ENCODE results near the gene TADA2B. TPM values are rescaled to one million over a fixed set of nuclear protein-coding genes. Genes with fewer than 3 reads are reported as not detected.

The TADA2B gene
- total and polyA plus RNA-seq, 9 of the 15 experiments (the other 6 are each of a cell fraction or from before 2014, with no cell fraction given): 0.55 to 12.2 (median 7.5) TPM

DNA sequence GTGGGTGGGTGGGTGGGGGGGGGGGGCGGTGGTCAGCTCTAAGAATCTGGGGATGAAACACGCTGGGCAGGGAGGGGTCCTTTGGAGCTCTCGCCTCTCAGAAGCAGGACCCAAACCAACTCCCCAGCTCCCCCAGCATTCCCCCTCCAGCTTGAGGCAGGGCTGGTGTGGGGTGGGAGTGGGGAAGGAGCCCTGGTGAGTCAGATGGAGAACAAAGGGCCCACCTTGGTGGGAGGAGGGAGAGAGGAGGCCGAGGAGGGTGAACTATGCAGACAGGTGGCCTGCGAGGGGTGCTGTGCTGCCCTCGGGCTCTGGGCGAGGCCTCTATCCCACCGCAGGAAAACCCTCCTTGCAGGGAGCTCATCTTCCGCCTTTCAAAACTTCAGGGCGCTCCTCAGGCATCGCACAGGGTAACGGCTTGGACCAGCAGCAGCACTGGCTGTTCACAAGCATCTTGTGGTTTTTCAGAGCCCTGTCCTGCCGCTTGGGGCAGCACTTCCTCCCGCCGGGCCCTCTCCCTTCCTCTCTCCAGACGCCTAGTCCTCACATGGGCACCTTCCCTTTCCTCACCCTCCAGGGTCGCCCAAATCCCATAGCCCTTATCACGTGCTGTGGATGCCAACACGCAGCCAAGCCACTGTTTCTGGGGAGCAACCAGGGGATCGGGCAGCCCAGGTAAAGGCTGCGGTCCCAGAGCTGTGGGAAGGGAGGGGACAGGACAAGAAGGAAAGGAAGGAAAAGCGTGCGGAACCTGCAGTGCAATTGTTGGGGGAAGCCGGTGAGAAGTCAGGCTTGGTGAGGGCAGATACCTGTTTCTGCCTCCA lies 58.7 kb downstream of the TADA2B start (continued):
- TF ChIP-seq, protein P1, sequence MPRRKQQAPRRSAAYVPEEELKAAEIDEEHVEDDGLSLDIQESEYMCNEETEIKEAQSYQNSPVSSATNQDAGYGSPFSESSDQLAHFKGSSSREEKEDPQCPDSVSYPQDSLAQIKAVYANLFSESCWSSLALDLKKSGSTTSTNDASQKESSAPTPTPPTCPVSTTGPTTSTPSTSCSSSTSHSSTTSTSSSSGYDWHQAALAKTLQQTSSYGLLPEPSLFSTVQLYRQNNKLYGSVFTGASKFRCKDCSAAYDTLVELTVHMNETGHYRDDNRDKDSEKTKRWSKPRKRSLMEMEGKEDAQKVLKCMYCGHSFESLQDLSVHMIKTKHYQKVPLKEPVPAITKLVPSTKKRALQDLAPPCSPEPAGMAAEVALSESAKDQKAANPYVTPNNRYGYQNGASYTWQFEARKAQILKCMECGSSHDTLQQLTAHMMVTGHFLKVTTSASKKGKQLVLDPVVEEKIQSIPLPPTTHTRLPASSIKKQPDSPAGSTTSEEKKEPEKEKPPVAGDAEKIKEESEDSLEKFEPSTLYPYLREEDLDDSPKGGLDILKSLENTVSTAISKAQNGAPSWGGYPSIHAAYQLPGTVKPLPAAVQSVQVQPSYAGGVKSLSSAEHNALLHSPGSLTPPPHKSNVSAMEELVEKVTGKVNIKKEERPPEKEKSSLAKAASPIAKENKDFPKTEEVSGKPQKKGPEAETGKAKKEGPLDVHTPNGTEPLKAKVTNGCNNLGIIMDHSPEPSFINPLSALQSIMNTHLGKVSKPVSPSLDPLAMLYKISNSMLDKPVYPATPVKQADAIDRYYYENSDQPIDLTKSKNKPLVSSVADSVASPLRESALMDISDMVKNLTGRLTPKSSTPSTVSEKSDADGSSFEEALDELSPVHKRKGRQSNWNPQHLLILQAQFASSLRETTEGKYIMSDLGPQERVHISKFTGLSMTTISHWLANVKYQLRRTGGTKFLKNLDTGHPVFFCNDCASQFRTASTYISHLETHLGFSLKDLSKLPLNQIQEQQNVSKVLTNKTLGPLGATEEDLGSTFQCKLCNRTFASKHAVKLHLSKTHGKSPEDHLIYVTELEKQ (CRISPR knock-in tag; IDR thresholded peaks at IDR 0.05): no peak
- TF ChIP-seq SP2 (IDR thresholded peaks at IDR 0.05; ENCODE audit: extremely low read depth, low read depth, low read length, poor library complexity, severe bottlenecking) (no peak), CTBP1 (IDR thresholded peaks at IDR 0.05; ENCODE audit: borderline replicate concordance) (peak; percentile 79; the same call in 1 of the 2 replicates), MTA3 (IDR thresholded peaks at IDR 0.05; ENCODE audit: borderline replicate concordance) (peak; percentile 54; the same call in 1 of the 2 replicates), POLR2A (conservative IDR thresholded peaks at IDR 0.05) (no peak), ESRRA (IDR thresholded peaks at IDR 0.05; ENCODE audit: borderline replicate concordance, low read depth) (peak; percentile 86; the same call in 1 of the 2 replicates), MAFK (IDR thresholded peaks at IDR 0.05; ENCODE audit: low read length) (no peak), MAFF (IDR thresholded peaks at IDR 0.05; ENCODE audit: low read length) (no peak), ZC3H11A (IDR thresholded peaks at IDR 0.05; ENCODE audit: low read depth, low read length) (0 out of 2 replicates have a peak, but pooled peaks have one; percentile 27), GABPB2 (CRISPR knock-in tag; conservative IDR thresholded peaks at IDR 0.05) (no peak), CXXC5 (CRISPR knock-in tag; IDR thresholded peaks at IDR 0.05) (no peak), SNIP1 (IDR thresholded peaks at IDR 0.05; ENCODE audit: low read depth) (no peak), ESRRB (CRISPR knock-in tag; IDR thresholded peaks at IDR 0.05; ENCODE audit: borderline replicate concordance) (no peak), SETDB1 (IDR thresholded peaks at IDR 0.05; ENCODE audit: low read length) (no peak), ZNF217 (CRISPR knock-in tag; IDR thresholded peaks at IDR 0.05) (no peak), HSF4 (CRISPR knock-in tag; IDR thresholded peaks at IDR 0.05; ENCODE audit: borderline replicate concordance) (no peak), HNRNPL (IDR thresholded peaks at IDR 0.05; ENCODE audit: low read depth, low read length) (no peak)
- TF ChIP-seq, protein P2, sequence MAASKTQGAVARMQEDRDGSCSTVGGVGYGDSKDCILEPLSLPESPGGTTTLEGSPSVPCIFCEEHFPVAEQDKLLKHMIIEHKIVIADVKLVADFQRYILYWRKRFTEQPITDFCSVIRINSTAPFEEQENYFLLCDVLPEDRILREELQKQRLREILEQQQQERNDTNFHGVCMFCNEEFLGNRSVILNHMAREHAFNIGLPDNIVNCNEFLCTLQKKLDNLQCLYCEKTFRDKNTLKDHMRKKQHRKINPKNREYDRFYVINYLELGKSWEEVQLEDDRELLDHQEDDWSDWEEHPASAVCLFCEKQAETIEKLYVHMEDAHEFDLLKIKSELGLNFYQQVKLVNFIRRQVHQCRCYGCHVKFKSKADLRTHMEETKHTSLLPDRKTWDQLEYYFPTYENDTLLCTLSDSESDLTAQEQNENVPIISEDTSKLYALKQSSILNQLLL (CRISPR knock-in tag; IDR thresholded peaks at IDR 0.05; ENCODE audit: borderline replicate concordance): no peak
- TF ChIP-seq, protein P3, sequence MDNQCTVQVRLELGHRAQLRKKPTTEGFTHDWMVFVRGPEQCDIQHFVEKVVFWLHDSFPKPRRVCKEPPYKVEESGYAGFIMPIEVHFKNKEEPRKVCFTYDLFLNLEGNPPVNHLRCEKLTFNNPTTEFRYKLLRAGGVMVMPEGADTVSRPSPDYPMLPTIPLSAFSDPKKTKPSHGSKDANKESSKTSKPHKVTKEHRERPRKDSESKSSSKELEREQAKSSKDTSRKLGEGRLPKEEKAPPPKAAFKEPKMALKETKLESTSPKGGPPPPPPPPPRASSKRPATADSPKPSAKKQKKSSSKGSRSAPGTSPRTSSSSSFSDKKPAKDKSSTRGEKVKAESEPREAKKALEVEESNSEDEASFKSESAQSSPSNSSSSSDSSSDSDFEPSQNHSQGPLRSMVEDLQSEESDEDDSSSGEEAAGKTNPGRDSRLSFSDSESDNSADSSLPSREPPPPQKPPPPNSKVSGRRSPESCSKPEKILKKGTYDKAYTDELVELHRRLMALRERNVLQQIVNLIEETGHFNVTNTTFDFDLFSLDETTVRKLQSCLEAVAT (IDR thresholded peaks at IDR 0.05): peak in 1 of 2 experiments; percentile 73; a peak in 2 of 4 replicates
- TF ChIP-seq, protein P4, sequence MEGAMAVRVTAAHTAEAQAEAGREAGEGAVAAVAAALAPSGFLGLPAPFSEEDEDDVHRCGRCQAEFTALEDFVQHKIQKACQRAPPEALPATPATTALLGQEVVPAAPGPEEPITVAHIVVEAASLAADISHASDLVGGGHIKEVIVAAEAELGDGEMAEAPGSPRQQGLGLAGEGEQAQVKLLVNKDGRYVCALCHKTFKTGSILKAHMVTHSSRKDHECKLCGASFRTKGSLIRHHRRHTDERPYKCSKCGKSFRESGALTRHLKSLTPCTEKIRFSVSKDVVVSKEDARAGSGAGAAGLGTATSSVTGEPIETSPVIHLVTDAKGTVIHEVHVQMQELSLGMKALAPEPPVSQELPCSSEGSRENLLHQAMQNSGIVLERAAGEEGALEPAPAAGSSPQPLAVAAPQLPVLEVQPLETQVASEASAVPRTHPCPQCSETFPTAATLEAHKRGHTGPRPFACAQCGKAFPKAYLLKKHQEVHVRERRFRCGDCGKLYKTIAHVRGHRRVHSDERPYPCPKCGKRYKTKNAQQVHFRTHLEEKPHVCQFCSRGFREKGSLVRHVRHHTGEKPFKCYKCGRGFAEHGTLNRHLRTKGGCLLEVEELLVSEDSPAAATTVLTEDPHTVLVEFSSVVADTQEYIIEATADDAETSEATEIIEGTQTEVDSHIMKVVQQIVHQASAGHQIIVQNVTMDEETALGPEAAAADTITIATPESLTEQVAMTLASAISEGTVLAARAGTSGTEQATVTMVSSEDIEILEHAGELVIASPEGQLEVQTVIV (CRISPR knock-in tag; IDR thresholded peaks at IDR 0.05; ENCODE audit: borderline replicate concordance): no peak

All from K562 (cell line).